Activated naive CD4-positive, alpha-beta T cell treated with anti-CD3 and anti-CD28 coated beads, Interleukin-2, amount 10 ng/mL, durations not matched to agents 7 days and 5 days (primary cell): ENCODE results near the gene PROSER2.

ENCODE experiments used
- CTCF ChIA-PET: fragments of 350-600 bp; sonication (Branson Sonifier 250); formaldehyde crosslinking; loops from one replicate; lab custom pipeline; 2021; ENCODE audit warnings: antibody characterized with exemption; lab: Charles Lee
- DNase-seq: peaks from one replicate; pipeline ENCODE4 v3.0.0-alpha.2; 2020
- H3K27ac Mint-ChIP-seq: one replicate; pipeline ENCODE4 v1.8.0; 2021; ENCODE audit warnings: mild to moderate bottlenecking, moderate library complexity, mixed read lengths
- H3K27me3 Mint-ChIP-seq: one replicate; pipeline ENCODE4 v1.8.0; 2021; ENCODE audit warnings: mild to moderate bottlenecking, mixed read lengths
- H3K36me3 Mint-ChIP-seq: one replicate; pipeline ENCODE4 v1.8.0; 2021; ENCODE audit warnings: mixed read lengths
- H3K4me1 Mint-ChIP-seq: one replicate; pipeline ENCODE4 v1.8.0; 2021; ENCODE audit warnings: mixed read lengths
- H3K4me3 Mint-ChIP-seq: one replicate; pipeline ENCODE4 v1.8.0; 2021; ENCODE audit warnings: mild to moderate bottlenecking, moderate library complexity, mixed read lengths
- H3K9me3 Mint-ChIP-seq: one replicate; pipeline ENCODE4 v1.8.0; 2021; ENCODE audit warnings: mixed read lengths

Gene PROSER2

DNA sequence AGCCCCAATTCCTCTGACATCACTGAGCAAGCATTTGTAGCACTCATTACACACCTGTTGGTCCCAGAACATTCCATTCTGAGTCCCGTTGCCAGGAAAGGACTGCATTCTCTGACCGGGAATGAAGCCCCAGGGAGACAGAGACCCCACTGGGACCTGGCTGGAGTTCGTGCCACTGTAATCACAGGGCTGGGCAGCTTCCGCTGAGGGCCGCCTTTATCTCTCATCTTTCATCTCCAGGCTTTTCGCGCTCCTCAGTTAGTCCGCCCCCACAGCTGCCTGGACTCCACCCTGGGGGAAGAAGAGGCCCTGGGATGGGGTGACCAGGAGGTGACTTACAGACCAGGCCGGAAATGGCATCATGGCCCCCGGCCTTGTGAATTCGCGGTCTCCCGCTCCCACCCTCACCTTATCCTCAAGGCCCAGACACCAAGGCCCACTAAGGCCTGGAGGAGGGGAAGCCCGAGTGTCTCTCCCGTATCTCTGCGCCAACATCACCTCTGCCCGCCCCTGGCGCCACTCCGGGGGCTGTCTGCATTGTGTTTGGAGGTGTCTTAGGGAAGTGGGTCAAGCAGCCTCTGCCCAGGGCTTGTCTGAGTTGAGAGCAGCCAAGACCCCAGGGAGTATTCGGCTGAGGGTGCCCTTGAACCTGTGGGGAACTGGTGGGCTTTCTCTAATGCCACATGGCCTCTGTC lies 75.4 kb downstream of the PROSER2 start:
- Mint-ChIP-seq H3K27ac (no peak overlapping the region), H3K4me3 (no peak overlapping the region), H3K36me3 (no peaks in the 10 kb centered on the region), H3K9me3 (no peaks in the 10 kb centered on the region), H3K27me3 (peaks cover 6% of the 10 kb centered on the region), H3K4me1 (no peaks in the 10 kb centered on the region)
- no peak for DNase-seq
- CTCF ChIA-PET, result interaction anchor here (1.1 kb wide), 1 partner anchor 16 kb away, joined by 3 read pairs; no protein-coding TSS in a partner anchor

DNA sequence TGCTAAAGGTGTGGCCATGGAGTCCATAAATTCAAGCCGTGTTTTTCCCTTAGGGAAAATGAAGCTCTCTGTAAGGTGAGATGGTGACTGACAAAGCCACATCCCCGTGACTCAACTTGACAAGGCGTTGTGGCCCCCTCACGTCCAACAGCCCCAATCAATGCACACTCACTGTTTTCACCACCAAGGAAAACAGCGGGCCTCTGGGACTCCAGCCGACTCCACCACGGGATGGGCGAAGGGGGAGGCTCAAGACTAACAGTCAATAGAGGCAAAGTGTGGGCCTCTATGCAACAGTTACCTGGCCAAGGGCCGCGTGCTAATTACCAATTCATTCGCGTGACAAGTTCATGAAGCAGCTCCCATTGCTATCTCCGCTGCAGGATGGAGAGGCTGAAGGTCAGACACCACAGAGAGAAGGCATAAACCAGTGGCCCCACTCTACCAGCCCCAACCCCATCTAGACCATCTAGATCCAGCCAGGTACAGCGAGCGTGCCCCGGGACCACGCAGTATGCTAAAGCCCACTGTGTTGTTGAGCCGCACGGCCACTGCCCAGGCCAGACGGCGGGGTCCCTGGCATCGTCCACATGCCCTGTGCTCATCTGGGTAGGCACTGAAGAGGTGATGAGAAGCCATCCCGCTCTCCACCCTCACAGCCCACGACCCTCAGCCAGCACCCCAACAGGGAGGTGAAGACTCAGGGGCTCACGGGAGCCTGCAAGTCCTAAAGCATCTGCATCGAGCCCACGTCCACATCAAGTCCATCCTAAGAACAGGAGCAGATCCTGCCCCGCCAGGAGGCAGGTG lies 76.1 kb downstream of the PROSER2 start:
- no peak overlapping the region for H3K4me3 Mint-ChIP-seq
- no peaks in the 10 kb centered on the region for H3K4me1 Mint-ChIP-seq
- DNase-seq, result no peak
- CTCF ChIA-PET, result interaction anchor here (1.1 kb wide), 1 partner anchor 17 kb away, joined by 3 read pairs; no protein-coding TSS in a partner anchor
- H3K9me3 Mint-ChIP-seq, result no peaks in the 10 kb centered on the region
- peaks cover 6% of the 10 kb centered on the region for H3K27me3 Mint-ChIP-seq
- no peaks in the 10 kb centered on the region for H3K36me3 Mint-ChIP-seq
- no peak overlapping the region for H3K27ac Mint-ChIP-seq

DNA sequence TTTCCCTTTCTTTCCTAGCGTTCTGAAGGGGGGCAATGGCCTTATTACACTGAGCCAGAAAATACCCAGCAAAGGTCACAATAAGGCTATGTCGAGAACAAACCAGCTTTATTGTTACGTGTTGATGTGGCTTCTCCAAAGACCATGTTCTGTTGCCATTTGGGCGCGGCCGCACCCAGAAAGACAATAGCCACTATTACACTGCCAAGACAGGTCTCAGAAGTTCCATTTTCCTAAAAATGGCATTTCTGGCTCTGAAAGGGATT lies 77.8 kb downstream of the PROSER2 start:
- H3K4me1 Mint-ChIP-seq, result no peaks in the 10 kb centered on the region
- DNase-seq, result no peak

DNA sequence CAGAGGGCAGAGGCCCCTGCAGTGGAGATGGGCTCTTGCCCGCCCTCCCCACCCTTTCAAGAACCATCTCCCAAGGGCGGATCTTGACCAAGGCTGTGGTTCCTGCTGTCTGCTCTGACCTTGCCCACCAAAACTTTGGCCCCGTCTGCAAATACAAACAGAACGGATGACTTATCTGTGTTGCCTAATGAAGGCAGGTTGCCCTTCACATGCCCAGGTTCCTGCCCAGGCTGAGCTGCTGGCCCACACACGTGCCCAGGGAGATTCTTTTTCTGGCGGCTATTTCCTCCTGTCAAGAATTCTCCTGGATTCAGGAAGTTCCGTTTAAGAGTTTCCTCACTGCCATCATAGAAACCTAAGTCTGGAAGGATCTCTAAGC lies 78.3 kb downstream of the PROSER2 start:
- H3K27ac Mint-ChIP-seq, result no peak overlapping the region
- no peaks in the 10 kb centered on the region for H3K9me3 Mint-ChIP-seq
- no peaks in the 10 kb centered on the region for H3K36me3 Mint-ChIP-seq
- peaks cover 6% of the 10 kb centered on the region for H3K27me3 Mint-ChIP-seq
- CTCF ChIA-PET, result no interaction called here
- DNase-seq, result no peak
- no peak overlapping the region for H3K4me3 Mint-ChIP-seq
- H3K4me1 Mint-ChIP-seq, result no peaks in the 10 kb centered on the region

More for the DNA sequence above, 77.8 kb downstream of the PROSER2 start:
- no peaks in the 10 kb centered on the region for H3K9me3 Mint-ChIP-seq
- peaks cover 6% of the 10 kb centered on the region for H3K27me3 Mint-ChIP-seq
- no peaks in the 10 kb centered on the region for H3K36me3 Mint-ChIP-seq
- H3K4me3 Mint-ChIP-seq, result no peak overlapping the region
- CTCF ChIA-PET, result no interaction called here
- H3K27ac Mint-ChIP-seq, result no peak overlapping the region

DNA sequence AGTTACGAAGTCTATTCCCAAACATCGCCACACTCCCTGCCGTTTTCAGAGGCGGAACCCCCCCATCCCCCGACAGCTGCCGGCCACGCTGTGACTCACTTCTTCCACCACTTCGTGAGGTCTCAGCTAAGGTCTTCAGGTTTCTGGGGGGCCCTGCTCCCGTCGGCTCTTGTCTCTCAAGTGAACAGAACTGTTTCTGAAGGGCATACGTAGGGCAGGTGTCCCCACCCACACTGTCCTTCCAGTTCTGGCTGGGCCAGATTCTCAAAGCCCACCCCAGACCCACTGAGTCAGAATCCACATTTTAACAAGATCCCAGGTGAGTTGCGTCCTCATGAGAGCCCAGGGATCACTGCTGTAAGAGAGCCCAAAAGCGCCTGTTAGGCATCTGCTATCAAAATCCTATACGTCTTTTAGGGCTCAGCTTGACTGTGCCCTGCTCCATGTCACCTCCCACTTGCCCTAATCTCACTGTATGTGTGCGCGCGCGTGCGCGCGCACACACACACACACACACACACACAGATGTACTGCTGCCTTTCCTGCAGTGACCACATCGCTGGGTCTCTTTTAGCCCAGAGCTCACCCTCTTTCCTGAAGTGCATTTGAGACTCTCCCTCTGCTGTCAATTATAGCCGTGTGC lies 78.8 kb downstream of the PROSER2 start:
- Mint-ChIP-seq H3K4me3 (no peak overlapping the region), H3K4me1 (no peaks in the 10 kb centered on the region), H3K36me3 (no peaks in the 10 kb centered on the region), H3K9me3 (no peaks in the 10 kb centered on the region), H3K27ac (no peak overlapping the region), H3K27me3 (peaks cover 6% of the 10 kb centered on the region)
- CTCF ChIA-PET, result interaction anchor here (1.1 kb wide), 1 partner anchor 11 kb away, joined by 3 read pairs; no protein-coding TSS in a partner anchor
- no peak for DNase-seq

DNA sequence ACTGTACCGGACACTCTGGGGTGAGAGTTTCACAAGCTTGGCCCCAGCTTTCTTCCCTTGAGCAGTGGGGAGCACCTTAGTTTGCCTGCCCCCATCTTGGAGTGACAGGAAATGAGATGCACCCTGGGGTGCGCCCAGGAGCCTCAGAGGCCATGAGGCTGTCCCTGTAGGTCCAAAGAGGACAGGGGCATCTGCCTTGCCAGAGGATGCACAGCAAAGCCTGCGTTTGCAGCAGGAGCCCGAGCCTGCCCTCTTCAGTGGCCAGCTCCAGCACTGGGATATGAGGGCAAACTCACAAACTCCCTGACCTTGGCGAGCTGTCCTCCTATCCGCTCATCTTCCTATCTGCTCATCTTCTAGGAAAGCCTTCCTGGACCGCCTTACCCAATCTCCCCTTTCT lies 79.5 kb downstream of the PROSER2 start:
- Mint-ChIP-seq H3K9me3 (no peaks in the 10 kb centered on the region), H3K4me3 (no peak overlapping the region), H3K36me3 (no peaks in the 10 kb centered on the region), H3K4me1 (no peaks in the 10 kb centered on the region), H3K27me3 (peaks cover 6% of the 10 kb centered on the region), H3K27ac (no peak overlapping the region)
- CTCF ChIA-PET, result interaction anchor here (1.1 kb wide), 1 partner anchor 11 kb away, joined by 3 read pairs; no protein-coding TSS in a partner anchor
- DNase-seq, result no peak

DNA sequence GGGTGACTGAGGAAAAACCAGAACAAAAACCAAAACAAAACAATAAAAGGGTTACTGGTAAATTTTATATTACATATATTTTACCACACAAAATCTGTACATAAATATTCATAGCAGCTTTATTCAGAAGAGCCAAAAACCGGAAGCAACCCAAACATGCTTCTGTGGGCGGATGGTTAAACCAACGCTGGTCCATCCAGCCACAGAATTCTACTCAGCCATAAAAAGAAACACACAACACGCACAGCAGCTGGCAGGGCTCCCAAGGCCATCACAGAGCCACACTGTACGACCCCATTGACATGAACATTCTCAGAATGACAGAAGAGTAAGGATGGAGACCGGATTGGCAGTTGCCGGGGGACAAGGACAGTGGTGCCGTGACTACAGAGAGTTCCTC lies 83.6 kb downstream of the PROSER2 start:
- Mint-ChIP-seq H3K36me3 (no peaks in the 10 kb centered on the region), H3K4me1 (no peaks in the 10 kb centered on the region), H3K27me3 (peaks cover 4% of the 10 kb centered on the region), H3K27ac (no peak overlapping the region), H3K4me3 (no peak overlapping the region), H3K9me3 (no peaks in the 10 kb centered on the region)
- CTCF ChIA-PET, result no interaction called here
- DNase-seq, result no peak

DNA sequence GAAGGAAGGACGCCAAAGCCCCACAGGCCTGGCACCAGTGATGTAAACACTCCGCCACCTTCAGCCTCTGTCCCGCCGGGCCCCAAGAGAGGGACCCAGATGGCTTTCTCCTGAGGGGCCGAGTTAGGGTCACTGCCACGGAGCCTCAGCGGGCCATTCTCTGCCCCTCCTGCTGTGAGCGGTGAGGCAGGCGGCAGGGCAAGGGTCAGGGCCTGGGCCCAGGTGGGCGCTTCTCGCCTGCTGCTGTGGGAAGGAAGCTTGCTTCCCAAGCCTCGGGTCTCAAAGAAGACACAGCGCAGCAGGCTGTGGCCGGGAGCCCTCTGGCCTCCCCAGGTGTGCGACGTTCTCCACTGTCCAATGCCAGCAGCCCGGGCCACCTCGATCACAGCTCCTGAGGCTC lies 84.8 kb downstream of the PROSER2 start:
- no peak for DNase-seq
- Mint-ChIP-seq H3K4me1 (no peaks in the 10 kb centered on the region), H3K27me3 (no peaks in the 10 kb centered on the region), H3K4me3 (no peak overlapping the region), H3K9me3 (no peaks in the 10 kb centered on the region), H3K36me3 (no peaks in the 10 kb centered on the region), H3K27ac (no peak overlapping the region)
- CTCF ChIA-PET, result no interaction called here

DNA sequence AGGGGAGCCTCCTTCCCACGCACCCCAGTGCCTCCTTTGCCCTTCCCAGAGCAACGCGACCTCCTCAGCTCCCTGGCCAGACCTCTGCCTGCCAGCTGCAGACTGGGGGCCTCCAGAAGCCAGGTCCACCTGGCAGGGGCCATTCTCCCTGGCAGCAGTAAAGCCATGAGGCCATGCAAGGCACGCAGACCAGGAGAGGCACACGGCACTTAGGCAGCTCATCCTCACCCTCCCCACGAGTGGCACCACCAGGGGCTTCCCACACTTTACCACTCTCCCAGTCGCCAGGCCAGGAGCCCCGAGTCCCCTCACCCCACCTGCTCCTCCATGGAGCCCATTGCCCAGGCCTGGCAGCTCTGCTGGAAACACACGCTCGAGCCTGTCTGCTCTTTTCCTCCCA lies 85.4 kb downstream of the PROSER2 start:
- Mint-ChIP-seq H3K4me1 (no peaks in the 10 kb centered on the region), H3K27me3 (no peaks in the 10 kb centered on the region), H3K4me3 (no peak overlapping the region), H3K36me3 (no peaks in the 10 kb centered on the region), H3K9me3 (no peaks in the 10 kb centered on the region), H3K27ac (no peak overlapping the region)
- DNase-seq, result no peak
- CTCF ChIA-PET, result no interaction called here

DNA sequence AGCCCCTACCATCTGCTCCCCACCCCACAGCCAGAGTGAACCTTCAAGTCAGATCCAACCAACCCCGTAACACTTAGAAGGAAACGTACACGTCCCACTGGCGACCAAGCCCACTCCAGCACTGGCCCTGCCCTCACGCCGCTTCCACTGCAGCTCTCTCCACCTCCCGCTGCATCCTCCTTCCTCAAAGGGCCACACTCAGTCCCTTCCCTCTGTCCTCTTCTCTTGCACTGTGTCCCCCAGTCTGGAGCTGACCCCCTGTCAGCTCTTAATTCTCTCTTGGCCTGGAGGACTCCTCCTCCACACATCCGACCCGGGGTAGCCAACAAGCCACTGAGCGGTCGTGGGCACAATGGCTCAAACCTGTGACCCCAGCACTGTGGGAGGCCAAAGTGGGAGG lies 85.8 kb downstream of the PROSER2 start:
- Mint-ChIP-seq H3K36me3 (no peaks in the 10 kb centered on the region), H3K4me3 (no peak overlapping the region), H3K4me1 (no peaks in the 10 kb centered on the region), H3K9me3 (no peaks in the 10 kb centered on the region), H3K27ac (no peak overlapping the region), H3K27me3 (no peaks in the 10 kb centered on the region)
- peak; percentile 16 for DNase-seq
- CTCF ChIA-PET, result no interaction called here

DNA sequence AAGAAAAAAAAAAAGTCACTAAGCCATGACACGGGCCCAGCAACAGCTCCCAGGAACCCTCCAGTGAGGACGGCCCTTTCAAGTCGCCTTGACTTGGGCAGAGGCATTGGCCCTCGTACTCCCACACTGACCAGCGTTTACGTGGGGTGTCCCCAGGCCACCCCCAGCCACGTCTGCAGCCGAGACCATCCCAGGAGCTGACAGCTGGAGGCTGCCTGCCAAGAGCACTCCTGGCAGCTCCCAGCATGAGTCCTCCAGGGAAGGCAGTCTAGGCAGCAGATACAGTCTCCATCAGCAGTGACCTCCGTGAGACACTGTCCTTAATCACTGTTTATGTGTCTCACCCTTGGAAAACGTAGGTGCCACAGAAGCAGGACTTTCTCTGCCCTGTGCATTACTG lies 86.5 kb downstream of the PROSER2 start:
- Mint-ChIP-seq H3K36me3 (no peaks in the 10 kb centered on the region), H3K4me1 (no peaks in the 10 kb centered on the region), H3K4me3 (no peak overlapping the region), H3K9me3 (no peaks in the 10 kb centered on the region), H3K27me3 (no peaks in the 10 kb centered on the region), H3K27ac (no peak overlapping the region)
- DNase-seq, result no peak
- CTCF ChIA-PET, result no interaction called here

DNA sequence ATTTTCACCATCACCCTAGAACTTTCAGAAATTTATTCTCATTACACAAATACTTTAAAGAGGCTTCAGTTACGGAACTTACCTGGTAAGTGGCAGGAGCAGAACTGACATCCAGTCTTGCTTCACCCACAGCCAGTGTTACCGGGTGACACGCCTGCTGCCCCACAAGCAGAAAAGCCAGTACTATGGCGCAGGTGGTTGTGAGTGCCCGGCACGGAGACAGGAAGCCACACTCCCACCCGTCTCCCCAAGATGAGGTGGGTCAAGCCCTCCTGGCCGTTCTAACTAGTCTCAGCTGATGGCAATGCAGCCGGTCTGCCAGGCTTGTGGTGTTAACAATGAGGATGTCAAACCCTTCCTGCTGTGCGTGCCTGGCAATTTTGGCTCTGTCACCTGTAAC lies 86.9 kb downstream of the PROSER2 start:
- DNase-seq, result no peak
- no peak overlapping the region for H3K27ac Mint-ChIP-seq
- H3K27me3 Mint-ChIP-seq, result no peaks in the 10 kb centered on the region
- no peak overlapping the region for H3K4me3 Mint-ChIP-seq
- no peaks in the 10 kb centered on the region for H3K36me3 Mint-ChIP-seq
- no peaks in the 10 kb centered on the region for H3K9me3 Mint-ChIP-seq
- CTCF ChIA-PET, result no interaction called here
- no peaks in the 10 kb centered on the region for H3K4me1 Mint-ChIP-seq

DNA sequence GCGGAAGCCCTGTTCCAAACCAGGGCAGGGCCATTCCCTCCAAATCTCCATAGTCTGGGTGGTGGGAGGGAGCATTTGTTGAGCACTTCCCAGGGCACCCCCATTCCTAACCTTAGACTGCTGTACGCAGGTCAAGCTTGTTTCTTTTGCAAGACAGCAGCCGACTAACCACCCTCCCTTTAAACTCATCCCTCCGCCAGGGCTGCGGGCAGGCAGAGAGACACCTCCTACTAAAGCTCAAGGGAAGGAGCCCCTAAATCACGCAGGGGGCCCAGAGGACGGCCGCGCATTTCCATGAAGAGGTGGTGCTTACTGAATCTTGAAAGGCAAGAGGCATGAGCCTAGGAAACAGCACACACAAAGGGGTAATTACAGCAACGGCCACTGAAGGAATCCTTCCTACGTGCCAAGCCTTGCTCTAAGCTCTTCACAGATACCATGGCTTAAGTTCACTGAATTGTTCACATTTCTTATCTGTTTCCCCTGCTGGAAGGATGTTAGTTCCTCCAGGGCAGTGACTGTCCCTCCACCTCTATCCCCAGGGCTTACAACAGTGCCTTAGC lies 90.0 kb downstream of the PROSER2 start:
- CTCF ChIA-PET, result interaction anchor here (0.7 to 0.8 kb wide), 2 partner anchors 10 to 100 kb away, joined by 3 read pairs; no protein-coding TSS in a partner anchor

DNA sequence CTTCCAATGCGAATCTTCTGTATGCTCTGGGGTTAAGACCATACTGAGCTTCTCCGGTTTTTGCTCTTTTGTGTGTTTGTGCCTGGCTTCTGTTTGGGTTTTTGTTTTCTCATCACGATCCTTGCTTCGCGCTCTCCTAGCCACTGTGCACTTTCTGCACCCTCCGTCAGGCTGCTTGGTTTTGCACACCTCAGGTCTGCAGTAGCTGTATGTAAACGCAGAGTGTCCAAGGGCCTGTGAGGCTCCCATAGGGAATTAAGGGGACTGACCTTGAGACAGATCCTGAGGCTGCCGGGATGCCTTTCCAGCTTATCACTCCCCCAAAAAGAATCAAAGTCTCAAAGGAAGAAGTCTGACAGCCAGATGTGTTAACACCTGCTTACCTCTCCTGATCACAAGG lies 95.2 kb downstream of the PROSER2 start:
- no peaks in the 10 kb centered on the region for H3K27me3 Mint-ChIP-seq
- H3K4me1 Mint-ChIP-seq, result no peaks in the 10 kb centered on the region
- CTCF ChIA-PET, result no interaction called here
- H3K4me3 Mint-ChIP-seq, result no peak overlapping the region
- H3K27ac Mint-ChIP-seq, result peak overlapping the region; percentile 34
- DNase-seq, result no peak
- H3K36me3 Mint-ChIP-seq, result peaks cover 26% of the 10 kb centered on the region
- H3K9me3 Mint-ChIP-seq, result no peaks in the 10 kb centered on the region

More for the DNA sequence above, 90.0 kb downstream of the PROSER2 start:
- Mint-ChIP-seq H3K36me3 (no peaks in the 10 kb centered on the region), H3K4me1 (no peaks in the 10 kb centered on the region), H3K9me3 (no peaks in the 10 kb centered on the region), H3K27me3 (no peaks in the 10 kb centered on the region), H3K4me3 (no peak overlapping the region), H3K27ac (no peak overlapping the region)
- no peak for DNase-seq
